SK-N-SH (cell line): ENCODE data around the gene HOXC11.

ENCODE experiments used
- CTCF ChIP-seq: fragments of 200-600 bp; sonication (generic); IDR thresholded peaks from 2 replicates; pipeline ENCODE4 v1.6.1; 2017; ENCODE audit warnings: antibody characterized with exemption, mild to moderate bottlenecking, moderate library complexity
- EP300 ChIP-seq, 2 experiments: IDR thresholded peaks; 2 replicates each; pipeline versions ENCODE4 v1.4.0 to v1.6.1; 2012; ENCODE audit warnings: borderline replicate concordance in 1 of 2, low read depth in 1 of 2, low read length in 1 of 2
- EZH2phosphoT487 ChIP-seq: fragments of 200-600 bp; sonication (generic); IDR thresholded peaks from 2 replicates; pipeline ENCODE4 v1.6.1; 2017; ENCODE audit warnings: low read depth, mixed run types, mild to moderate bottlenecking, antibody characterized with exemption, moderate library complexity, borderline replicate concordance
- FOXJ3 ChIP-seq: sonication (generic); formaldehyde crosslinking; IDR thresholded peaks from 2 replicates; pipeline ENCODE4 v1.5.1; 2020; ENCODE audit warnings: mild to moderate bottlenecking, missing genetic modification reagents
- FOXM1 ChIP-seq: IDR thresholded peaks from 2 replicates; pipeline ENCODE4 v1.4.0; 2012; ENCODE audit warnings: low read depth, mild to moderate bottlenecking
- MAX ChIP-seq: IDR thresholded peaks from 2 replicates; pipeline ENCODE4 v1.4.0; 2012; ENCODE audit warnings: low read depth
- NFIC ChIP-seq: IDR thresholded peaks from 2 replicates; pipeline ENCODE4 v1.4.0; 2012; ENCODE audit warnings: borderline replicate concordance
- NRF1 ChIP-seq: IDR thresholded peaks from 2 replicates; pipeline ENCODE4 v1.6.1; 2012; ENCODE audit warnings: low read depth, mild to moderate bottlenecking, low read length
- POLR2AphosphoS5 ChIP-seq: IDR thresholded peaks from 2 replicates; pipeline ENCODE4 v1.6.1; 2012; ENCODE audit warnings: low read depth, low read length
- RAD21 ChIP-seq: IDR thresholded peaks from 2 replicates; pipeline ENCODE4 v1.6.1; 2012; ENCODE audit warnings: mild to moderate bottlenecking, low read length
- RCOR1 ChIP-seq: fragments of 150-350 bp; IDR thresholded peaks from 2 replicates; pipeline ENCODE4 v1.6.1; 2017; ENCODE audit warnings: antibody characterized with exemption, low read length
- RFX5 ChIP-seq: IDR thresholded peaks from 2 replicates; pipeline ENCODE4 v1.6.1; 2012; ENCODE audit warnings: mild to moderate bottlenecking, improper control_type of control experiment, low read length
- SIN3A ChIP-seq: IDR thresholded peaks from 2 replicates; pipeline ENCODE4 v1.6.1; 2012; ENCODE audit warnings: low read depth, mild to moderate bottlenecking, low read length, moderate library complexity, borderline replicate concordance
- YY1 ChIP-seq: IDR thresholded peaks from 2 replicates; pipeline ENCODE4 v1.4.0; 2012; ENCODE audit warnings: low read depth, mild to moderate bottlenecking

- TF ChIP-seq NFIC = no peak
- no peak for TF ChIP-seq CTCF
- no peak for TF ChIP-seq SIN3A
- TF ChIP-seq FOXM1 = no peak
- no peak for TF ChIP-seq MAX
- no peak for TF ChIP-seq EP300 (IDR thresholded peaks at IDR 0.05; ENCODE audit: borderline replicate concordance in 1 of 2, low read depth in 1 of 2, low read length in 1 of 2)
- no peak for TF ChIP-seq NRF1
- TF ChIP-seq RFX5 = no peak
- TF ChIP-seq FOXJ3 (CRISPR knock-in tag) = no peak
- no peak for TF ChIP-seq EZH2phosphoT487
- TF ChIP-seq YY1 = no peak
- no peak for TF ChIP-seq POLR2AphosphoS5
- no peak for TF ChIP-seq RAD21
- TF ChIP-seq RCOR1 = no peak
Measured at GRCh38 chr12:53972152-53972702, 699 bp upstream of the HOXC11 start.
